ENCODE measurements around the gene DBX1.

DNA sequence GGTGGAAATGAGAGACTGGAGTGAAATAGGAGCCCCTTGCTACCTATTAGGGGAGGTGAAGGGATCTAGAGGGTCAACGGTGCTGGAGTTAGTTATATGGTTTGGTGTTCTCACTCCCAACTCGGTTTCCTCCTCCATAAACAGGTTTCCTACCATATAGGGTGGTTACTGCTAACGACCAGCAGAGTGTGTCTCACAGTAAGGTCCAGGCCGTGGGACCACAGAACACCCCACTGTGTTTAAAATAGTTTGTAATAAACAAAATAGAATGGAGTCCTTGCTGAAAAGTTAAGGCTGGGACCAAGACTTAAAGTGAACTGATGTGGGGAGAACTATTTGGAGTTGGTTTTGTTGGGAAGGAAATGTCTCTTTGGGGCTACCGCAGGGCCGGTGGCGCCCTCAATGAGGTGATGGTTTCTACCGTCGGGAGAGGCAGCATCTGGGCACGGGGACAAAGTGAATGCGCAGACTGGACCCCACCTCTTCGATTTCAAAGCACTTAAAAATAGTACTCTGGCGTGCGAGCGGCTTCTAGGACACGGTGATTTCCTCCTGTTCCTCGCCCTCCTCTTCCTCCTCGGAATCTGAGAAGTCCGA, 4.5 kb downstream of the DBX1 start:
- TF ChIP-seq POLR2A (IDR thresholded peaks at IDR 0.05) (no peak), EP300 (IDR thresholded peaks at IDR 0.05) (no peak), POLR2AphosphoS5 (IDR thresholded peaks at IDR 0.05) (no peak)

All from suprapubic skin (tissue), 4 donors.